Embryonic facial prominence (tissue), 1 donor: ENCODE data around the gene SLC36A3.
"Not testable (repeated sequence)": the region's sequence is repeated elsewhere in the genome, so short reads cannot be mapped to it uniquely, and the experiment has no call there.

Experiments
- DNase-seq: peaks from one replicate; pipeline ENCODE4 v3.0.0-alpha.2; 2016; ENCODE audit errors: extremely low spot score

The SLC36A3 gene

DNA sequence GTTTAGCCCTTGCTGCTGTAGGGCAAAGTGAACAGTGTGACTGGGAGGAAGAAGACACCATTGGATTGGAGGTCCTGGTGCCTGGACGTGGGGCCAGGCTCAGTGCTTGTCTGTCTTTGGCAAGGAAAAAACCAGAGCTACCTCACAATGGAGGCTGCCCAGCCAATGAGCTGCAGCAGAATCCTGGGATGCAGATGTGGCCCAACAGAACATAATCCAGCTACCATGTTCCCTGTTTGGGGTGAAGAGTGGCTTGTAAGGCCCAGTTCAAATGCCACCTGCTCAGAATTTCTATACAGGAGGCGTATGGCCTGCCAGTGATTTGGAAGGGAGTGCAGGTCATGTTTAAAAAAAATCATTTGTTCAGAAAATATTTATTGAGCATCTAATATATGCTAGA is at the start of gene SLC36A3:
TSS of gene SLC36A3 (minus strand) at position 101 of the 400 bp plus-strand sequence. CDS start 412 bp downstream, outside the sequence.
- no peak for DNase-seq

GRCh38 chr5:151351671-151352070 is 48.1 kb upstream of the SLC36A3 start:
- no peak for DNase-seq

DNA sequence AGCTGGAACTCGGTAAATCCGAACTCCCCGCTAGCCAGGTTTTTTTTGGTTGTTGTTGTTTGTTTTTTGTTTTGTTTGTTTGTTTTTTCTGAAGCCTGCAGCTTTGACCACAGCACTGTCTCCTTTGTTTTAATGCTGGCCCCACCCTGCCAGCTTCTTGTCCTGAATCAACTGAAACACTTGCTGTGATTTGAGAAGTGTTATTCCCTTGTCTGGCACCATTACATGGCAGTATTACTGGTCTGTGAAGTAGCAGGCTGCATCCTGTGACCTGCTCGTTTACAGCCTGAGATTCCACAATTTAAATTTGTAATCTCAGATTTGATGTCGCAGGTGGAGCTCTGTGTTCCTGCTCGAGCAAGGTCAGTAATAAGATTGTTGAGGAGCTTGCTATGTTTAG is 45.2 kb upstream of the SLC36A3 start:
- DNase-seq: no peak

GRCh38 chr5:151347369-151347768 is 43.8 kb upstream of the SLC36A3 start, which contains the start of gene SLC36A2:
Gene SLC36A2 (minus strand): TSS chr5:151347559. CDS start chr5:151347460, 99 bp downstream.
- no peak for DNase-seq

DNA sequence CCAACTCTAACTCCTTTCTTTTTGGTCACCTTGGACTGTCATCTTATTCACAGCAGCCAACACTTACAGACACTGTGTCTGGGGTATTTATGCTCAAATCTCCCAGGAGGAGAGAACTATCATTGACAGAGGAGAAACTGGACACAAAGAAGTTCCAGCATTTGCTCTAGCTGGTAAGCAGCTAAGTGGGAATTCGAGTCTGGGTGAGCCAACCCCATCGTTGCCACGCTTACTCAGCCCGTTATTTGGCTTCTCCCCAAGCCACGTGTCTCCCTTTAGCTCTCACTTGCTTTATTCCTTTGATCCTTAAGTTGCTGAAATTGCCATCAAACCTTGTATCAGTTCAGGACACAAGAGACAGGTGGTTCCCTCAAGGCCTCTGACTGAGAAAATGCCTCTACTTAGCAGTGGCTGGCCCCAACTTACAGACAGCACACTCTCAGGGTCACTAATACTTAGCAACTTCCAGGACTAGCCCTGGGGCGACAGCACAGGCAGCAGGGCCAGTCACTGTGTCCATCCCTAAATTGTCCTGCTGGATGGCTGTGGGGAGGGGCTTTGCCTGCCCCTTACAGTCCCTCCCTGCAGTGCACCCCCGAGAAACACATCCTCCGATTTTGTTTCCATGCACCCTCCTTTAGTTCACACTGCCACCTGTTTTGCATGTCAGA is 42.4 kb upstream of the SLC36A3 start:
- DNase-seq: no peak

DNA sequence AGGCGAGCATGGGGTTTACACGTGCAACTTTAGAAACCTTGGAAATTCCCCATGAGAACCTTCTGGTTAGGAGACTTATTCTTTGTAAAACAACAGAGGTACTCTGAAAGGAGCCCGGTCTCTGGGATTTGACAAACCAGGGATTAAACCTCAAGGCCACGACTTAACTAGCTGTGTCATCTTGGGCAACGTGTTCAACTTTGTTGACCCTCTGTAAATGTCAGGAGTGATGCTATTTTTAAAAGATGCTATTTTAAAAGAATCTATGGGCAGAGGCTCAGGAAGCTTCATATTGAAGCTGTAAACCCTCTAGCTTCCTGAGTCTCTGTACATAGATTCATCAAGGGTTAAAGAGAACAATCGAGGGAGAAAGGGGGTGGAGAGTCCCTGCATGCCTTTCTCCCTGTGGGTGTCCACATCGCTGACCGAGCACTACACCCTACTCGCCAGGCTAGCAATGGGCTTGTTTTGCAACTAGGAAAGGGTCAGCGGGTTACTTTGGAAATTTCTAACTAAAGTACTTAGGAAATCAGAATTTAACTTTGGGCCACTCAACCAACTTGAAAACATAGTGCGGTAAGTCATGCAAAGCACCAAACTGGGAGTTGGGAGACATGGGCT is 41.7 kb upstream of the SLC36A3 start:
- no peak for DNase-seq

- DNase-seq: no peak
Measured at GRCh38 chr5:151344088-151344487, 40.5 kb upstream of the SLC36A3 start.

- DNase-seq: no peak
Measured at GRCh38 chr5:151340004-151340403, 36.4 kb upstream of the SLC36A3 start.

DNA sequence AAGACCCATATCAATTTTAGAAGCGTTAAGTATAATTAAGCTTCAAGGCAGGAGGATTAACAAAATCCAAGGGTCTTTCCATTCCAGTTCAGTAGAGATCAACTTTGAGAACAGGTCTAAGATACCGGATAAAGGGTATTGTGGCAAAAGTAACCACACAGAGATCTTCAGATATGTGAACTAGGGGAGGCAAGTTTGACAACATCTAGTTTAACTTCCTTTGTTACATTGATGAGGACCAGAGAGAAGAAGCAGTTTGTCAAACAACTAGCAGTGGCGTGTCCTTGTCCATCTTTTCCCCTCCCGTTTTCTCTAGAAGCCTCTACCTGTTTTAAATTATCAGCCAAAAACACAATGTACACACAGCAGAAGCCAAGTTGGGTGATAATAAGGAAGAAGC is 35.2 kb upstream of the SLC36A3 start:
- DNase-seq: no peak

GRCh38 chr5:151332857-151333256 is 29.3 kb upstream of the SLC36A3 start:
- no peak for DNase-seq

GRCh38 chr5:151328734-151329133 is 25.2 kb upstream of the SLC36A3 start:
- no peak for DNase-seq

DNA sequence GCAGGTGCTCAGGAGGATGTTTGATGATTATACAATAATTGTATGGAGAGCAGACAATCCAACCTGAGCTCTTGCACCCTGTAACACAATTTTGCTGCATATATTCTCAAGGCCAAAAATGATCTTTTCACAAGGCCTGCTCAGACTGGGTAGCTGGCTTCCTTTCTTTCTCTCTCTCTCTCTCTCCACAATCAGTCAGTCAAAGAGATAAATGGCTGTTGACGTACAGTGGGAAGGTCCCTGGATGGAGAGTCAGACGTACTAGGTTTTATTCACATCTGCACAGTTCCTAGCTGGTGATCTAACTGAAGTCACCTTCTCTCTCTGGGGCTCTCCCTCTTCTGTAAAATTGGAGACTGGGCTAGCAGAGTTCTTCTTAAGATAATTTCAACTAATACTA is 24.0 kb upstream of the SLC36A3 start:
- no peak for DNase-seq

DNA sequence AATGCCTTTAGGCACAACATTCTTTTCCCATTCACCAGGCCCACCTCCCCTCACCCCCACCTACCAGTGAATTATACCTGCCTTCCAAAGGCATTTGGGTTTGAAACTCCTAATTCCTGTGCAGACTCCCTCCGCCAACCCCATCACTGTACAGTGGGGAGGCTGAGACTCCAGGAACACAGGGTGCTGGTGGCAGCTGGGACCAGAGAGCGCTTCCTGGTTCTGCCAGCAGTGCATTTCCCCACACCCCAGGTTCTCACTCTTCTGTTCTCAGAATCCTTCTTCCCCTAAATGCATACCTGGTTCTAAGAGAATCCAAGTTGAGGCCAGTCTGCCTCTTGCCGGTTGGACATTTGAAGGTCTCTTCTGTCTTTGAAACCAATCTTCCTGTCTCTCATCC is 22.7 kb upstream of the SLC36A3 start:
- no peak for DNase-seq

DNA sequence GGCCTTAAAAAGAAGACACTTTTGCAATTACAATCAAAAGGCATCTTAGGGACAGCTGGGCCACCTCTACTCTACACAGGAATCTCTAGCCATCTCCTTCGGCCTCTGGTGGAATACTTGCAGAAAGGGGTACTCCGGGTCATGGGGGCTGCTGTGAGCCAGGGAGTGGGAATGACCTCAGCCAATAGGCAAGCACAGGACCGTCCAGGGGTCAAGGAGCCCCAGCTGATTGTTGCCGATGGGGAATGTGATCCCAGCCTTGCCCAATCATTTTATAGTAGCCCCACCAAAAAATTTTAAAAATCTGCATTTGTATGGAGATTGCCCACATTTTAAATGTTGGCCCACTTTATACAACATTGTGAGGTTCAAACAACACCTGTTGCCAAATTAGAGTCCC is 16.9 kb upstream of the SLC36A3 start:
- no peak for DNase-seq

DNA sequence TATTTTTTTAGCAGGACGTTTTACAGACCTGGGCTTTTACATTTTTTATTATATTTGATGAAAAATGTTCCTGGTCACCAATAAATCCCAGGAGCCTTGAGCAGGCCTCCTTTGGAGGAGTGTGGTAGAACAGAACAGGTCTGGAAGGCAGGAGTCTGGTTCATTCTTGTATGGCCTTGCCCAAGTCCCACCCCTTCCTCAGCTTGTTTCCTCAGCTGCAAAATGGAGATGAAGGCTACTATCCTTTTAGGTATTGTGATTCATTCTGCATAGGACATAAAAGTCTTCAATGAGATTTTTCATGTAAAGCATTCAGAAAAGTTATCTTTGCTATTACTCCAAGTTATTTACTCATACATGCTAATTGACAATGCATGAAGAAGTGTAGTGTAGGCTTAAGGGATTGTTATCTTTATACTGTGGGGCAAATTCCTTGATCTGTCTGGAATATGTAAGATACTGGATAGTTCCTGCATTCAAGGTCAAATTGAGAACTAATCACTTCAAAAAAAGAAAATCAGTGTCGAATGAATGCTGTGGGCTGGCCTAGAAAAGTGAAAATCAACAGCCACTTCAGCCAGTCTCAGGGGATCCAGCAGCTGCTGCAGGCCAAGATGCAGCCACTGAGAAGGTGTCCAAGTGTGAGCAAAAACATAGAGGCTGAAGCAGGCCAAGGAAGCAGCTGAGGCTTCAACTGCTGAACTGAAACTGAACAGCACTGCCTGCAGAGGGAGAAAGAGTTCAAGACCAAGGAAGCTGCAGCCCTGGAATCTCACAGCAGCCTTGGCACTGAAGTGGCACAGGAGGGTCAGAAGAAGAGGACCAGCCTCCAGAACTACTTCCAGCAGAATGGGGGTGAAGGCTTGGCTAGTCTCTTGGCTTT is 15.5 kb upstream of the SLC36A3 start:
- DNase-seq: no peak

GRCh38 chr5:151317871-151318270 is 14.3 kb upstream of the SLC36A3 start:
- no peak for DNase-seq

DNA sequence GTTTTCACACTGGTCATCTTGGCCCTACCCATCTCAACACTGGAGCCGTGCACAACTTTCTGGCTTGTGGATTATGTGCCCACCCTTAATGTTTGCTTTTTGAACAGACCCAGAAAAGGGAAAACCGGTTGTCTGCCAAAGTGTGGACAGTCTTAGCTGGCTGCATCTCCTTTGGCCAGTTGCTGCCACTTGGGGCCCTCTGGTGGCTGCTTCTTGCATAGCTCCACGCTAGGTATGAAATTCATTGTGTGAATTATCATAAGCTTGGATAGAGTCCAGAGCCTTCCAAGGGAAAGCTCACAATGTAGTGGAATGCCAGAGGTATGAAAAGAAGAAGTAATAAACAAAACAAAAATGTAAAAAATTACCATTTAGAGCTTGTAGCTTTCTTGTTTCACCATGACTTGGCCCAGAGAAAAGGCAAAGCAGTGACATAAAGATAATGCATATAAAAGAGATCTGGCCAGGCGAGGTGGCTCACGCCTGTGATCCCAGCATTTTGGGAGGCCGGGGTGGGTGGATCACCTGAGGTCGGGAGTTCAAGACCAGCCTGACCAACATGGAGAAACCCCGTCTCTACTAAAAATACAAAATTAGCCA is 12.5 kb upstream of the SLC36A3 start:
- DNase-seq: no peak

DNA sequence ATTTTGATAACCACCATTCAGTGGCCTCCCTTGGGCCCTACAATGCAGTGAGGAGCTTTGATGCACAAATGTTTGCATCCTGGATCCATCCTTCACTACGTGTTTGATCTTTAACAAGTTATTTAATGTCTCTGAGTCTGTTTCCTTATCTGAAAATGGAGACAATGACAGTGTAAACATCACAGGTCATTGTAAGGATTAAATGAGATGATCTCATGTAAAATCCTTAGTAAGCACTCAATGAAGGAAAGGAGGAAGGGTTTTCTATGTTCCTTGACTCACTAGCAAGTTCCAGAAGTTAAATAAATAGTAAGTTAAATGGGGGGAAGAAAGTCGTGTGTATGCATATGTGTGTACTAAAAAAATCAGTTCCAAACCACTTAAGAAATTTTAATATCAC is 9.8 kb upstream of the SLC36A3 start:
- DNase-seq: no peak

- no peak for DNase-seq
Measured at GRCh38 chr5:151312756-151313324, 9.3 kb upstream of the SLC36A3 start.

DNA sequence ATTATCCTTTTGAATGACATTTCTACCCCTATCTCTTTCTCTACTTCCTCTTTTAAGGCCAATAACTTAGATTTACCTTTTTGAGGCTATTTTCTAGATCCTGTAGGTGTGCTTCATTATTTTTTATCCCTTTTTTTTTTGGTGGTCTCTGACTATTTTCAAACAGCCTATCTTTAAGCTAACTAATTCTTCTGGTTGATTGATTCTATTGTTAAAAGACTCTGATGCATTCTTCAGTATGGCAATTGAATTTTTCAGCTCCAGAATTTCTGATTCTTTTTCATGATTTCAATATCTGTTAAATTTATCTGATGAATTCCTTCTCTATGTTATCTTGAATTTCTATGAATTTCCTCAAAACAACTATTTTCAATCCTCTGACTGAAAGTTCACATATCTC is 7.4 kb upstream of the SLC36A3 start:
- no peak for DNase-seq

DNA sequence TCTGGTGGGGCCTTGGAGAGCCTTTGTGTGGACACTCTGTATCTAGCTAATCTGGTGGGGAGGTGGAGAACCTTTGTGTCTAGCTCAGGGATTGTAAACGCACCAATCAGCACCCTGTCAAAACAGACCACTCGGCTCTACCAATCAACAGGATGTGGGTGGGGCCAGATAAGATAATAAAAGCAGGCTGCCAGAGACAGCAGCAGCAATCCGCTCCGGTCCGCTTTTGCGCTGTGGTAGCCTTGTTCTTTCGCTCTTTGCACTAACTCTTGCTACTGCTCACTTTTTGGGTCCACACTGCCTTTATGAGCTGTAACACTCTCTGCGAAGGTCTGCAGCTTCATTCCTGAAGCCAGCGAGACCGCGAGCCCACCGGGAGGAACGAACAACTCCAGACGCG is 6.3 kb upstream of the SLC36A3 start:
- not testable (repeated sequence) for DNase-seq

DNA sequence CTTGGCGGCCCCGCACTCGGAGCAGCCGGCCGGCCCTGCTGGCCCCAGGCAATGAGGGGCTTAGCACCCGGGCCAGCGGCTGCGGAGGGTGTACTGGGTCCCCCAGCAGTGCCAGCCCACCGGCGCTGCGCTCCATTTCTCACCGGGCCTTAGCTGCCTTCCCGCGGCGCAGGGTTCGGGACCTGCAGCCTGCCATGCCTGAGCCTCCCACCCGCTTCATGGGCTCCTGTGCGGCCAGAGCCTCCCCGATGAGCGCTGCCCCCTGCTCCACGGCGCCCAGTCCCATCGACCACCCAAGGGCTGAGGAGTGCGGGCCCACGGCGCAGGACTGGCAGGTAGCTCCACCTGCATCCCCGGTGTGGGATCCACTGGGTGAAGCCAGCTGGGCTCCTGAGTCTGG is 5.7 kb upstream of the SLC36A3 start:
- not testable (repeated sequence) for DNase-seq
